GM21447 (cell line): ENCODE measurements around the gene MTHFD2.
"Not testable (repeated sequence)": the region's sequence is repeated elsewhere in the genome, so short reads cannot be mapped to it uniquely, and the experiment has no call there.

Experiments
- ATAC-seq: cut with Tn5 transposase; IDR thresholded peaks from one replicate; pipeline ENCODE4 v1.9.1; 2021; ENCODE audit not compliant: unreplicated experiment

Gene MTHFD2

DNA sequence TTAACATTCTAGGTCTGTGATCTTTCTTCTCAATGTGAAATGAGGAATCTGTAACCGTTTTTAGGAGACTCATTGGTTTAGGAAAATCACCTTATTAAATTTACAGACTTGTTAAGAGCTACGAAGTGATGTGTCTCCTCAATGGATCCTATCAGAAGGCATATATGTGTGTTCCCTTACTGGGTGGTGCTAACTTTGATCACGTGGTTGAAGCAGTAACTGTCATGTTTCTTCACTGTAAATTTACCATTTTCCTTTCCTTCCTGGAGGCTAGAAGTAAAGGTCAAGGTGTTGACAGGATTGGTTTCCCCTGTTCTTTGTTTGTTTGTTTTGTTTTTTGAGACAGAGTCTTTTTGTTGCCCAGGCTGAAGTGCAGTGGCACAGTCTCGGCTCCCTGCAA is 1.4 kb upstream of the MTHFD2 start:
- no peak for ATAC-seq

DNA sequence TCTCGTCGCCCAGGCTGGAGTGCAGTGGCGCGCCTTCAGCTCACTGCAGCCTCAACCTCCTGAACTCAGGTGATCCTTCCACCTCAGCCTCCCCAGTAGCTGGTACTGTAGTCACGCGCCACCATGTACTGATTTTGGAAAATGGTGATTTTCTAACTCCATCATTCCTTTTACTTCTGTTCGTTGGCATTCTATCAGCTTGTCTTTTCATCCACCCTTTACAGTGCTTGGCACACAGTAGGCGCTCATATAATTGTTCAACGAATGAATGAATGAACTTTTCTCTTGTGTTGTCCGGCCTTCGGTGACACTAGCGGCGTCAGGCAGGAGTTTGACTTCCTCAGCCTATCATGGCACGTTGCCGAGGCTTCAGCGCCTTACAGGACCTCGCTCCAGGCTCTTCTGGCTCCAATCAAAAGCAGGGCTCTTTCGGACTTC is 373 bp upstream of the MTHFD2 start:
- no peak for ATAC-seq

DNA sequence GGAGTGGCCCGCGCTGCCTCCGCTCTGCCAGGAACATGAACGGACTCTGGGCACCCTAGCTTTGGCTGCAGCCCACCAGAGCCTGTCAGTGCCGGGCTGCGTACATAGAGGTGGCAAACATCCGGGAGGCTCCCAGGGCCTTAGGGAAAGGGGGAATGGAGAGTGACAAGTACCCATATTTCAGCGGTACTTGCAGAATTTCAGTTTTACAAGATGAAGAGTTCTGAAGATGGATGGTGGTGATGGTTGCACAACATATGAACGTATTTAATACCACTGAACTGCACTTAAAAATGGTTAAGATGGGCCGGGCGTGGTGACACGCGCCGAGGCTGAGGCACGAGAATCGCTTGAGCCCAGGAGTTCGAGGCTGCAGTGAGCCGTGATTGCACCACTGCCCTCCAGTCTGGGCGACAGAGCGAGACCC is 873 bp downstream of the MTHFD2 start:
- no peak for ATAC-seq

DNA sequence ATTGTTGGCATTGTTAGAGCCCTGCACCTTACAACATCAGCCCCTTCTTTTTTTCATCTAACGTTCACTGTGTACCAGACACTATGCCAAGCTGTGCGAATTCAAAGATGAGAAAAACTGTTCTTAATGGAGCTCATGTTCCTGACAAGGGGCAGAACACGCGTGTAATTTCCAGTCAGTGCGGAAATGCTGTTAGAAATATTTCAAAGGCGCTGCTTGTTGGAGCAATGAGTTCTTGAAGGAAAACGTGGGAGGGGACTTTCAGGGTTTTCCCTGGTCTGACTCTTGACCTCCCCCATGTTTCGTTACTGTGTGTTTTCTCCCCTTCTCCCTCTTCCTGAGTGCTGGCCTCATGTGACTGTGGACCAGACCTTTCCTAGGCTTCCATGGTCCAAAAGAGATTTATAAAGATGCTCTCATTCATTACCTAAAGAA is 1.5 kb downstream of the MTHFD2 start:
- ATAC-seq: no peak

DNA sequence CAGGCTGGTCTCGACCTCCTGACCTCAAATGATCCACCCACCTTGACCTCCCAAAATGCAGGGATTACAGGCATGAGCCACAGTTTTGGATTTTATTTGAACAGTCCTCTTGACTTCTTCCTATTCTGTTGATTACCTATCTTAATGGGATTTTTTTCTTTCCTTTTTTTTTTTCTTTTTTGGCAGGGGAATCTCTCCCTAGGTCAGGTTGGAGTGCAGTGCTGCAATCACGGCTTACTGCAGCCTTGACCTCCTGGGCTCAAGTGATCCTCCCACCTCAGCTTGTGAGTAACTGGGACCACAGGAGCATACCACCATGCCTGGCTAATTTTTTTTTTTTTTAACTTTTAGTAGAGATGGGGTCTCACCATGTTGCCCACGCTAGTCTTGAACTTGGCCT is 2.8 kb downstream of the MTHFD2 start:
- ATAC-seq: no peak

DNA sequence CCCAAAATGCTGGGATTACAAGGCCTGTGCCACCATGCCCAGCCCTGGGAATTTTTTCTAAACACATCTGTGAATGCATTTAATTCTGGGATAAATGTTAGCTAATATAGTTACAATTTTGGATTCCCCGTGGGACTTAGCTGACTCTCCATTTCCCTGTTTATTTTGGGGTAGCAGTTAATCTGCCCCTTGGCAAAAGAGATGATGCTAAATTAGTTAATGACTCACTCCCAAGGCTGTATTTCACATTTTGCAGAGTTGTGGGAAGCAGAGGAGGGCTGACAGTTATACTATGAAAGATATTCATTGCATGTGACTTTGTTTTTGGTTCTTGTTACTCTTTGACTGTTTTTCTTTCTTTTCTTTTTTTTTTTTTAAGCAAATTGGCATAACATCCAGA is 3.2 kb downstream of the MTHFD2 start:
- ATAC-seq: no peak

DNA sequence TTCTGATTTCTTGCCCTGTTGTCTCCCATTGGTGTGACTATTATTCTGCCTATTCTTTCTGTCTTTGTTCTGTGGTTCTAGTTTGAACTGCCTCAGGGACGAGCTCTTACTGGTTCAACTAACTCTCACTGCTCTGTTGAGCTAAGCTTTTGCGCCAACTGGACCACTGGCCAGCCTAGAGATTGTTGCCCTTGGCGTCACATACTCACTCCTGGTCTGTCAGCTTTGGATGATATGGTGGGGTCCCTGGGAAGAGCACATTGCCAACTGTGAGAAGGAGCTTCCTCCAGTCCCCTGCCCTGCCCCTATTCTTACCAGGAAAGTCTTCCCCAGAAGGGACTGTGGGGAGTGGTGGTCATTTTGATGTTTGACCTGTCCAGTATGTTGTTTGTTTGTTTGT is 6.0 kb downstream of the MTHFD2 start:
- ATAC-seq: no peak

DNA sequence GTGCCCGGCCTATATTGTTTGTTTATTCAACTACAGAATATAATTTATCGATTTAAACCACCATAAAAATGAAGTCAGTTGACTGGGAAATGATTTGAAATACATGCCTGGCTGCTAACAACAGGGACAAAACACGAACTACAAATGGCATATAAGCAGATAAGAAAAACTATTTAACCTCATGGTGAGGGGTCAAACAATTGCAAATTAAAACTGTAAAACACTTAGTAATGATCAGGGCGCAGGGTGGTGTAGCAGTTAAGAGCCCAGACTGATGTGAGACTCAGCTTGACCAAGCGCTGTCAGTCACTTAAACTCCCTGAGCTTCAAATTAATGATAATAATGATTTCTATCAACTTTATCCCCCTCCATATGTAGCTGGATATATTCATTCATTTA is 6.7 kb downstream of the MTHFD2 start:
- no peak for ATAC-seq

DNA sequence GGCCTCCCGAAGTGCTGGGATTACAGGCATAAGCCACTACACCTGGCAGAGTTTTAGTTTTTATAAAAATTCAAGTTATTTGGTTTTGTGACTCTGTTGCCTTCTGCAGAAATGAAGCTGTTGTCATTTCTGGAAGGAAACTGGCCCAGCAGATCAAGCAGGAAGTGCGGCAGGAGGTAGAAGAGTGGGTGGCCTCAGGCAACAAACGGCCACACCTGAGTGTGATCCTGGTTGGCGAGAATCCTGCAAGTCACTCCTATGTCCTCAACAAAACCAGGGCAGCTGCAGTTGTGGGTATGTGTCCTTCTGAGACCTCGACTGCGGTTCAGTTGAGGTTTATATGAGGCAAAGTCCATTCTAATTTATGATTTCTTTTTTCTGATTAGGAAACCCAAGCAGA is 7.2 kb downstream of the MTHFD2 start:
- peak; percentile 56 for ATAC-seq

DNA sequence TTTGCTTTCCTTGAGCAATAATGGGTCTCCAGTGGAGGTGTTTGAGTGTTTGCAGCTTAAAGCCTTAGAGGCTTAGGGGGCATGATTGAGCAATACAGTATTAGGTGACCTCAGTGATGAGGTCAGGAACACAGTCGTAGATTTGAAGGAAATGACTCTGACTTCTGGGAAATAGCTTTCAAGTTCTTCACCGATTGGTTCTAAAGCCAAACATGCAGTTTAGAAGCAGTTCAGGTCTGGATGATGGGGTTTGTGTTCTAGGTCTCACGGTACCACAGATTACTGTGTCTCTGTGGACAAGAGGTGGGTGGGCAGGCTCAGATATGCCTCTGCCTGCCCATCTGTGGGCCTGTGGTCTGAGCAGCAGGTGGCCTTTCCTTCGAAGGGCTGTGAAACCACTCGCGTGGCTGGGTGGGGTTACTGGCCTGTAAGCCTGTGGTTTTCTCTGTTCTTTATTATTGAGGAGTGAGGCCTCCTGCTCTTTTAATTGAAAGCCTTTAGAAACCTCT is 7.8 kb downstream of the MTHFD2 start:
- ATAC-seq: peak; percentile 75

DNA sequence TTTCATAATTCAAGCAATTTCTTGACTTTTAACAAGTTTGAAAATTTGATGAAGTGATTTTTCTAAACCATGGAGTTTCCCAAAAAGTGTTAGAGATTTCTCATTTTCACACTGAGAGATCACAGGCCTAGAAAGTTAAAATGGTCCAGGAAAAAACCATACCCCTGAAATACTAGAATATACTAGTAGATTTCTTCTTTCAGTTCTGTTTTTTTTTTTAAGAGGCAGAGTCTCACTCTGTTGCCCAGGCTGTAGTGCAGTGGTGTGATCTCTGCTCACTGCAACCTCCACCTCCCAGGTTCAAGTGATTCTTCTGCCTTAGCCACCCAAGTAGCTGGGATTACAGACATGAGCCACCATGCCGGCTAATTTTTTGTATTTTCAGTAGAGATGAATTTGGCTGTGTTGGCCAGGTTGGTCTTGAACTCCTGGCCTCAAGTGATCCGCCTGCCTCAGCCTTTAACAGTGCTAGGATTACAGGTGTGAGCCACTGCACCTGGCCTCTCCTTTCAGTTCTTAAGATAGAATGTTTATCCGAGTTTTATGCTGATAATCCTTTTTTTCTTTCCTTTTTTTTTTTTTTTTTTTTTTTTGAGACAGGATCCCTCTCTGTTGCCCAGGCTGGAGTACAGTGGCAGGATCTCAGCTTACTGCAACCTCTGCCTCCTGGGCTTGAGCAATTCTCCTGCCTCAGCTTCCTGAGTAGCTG is 14.4 kb downstream of the MTHFD2 start:
- no peak for ATAC-seq

DNA sequence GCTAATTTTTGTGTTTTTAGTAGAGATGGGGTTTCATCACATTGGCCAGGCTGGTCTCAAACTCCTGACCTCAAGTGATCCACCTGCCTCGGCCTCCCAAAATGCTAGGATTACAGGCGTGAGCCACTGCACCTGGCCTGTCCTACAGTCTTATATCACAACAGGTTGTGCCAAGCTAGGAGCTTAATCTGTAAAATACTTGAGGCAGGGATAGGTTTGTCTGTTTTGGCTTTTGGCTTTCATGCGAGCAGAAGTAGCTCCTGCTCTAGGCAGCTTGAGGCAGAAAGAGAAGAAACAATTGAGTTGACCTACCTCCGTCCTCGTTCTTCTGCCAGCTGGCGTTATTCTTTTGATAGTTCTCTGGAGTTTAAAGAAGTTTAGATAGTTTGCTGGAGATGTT is 17.4 kb downstream of the MTHFD2 start:
- ATAC-seq: not testable (repeated sequence)

DNA sequence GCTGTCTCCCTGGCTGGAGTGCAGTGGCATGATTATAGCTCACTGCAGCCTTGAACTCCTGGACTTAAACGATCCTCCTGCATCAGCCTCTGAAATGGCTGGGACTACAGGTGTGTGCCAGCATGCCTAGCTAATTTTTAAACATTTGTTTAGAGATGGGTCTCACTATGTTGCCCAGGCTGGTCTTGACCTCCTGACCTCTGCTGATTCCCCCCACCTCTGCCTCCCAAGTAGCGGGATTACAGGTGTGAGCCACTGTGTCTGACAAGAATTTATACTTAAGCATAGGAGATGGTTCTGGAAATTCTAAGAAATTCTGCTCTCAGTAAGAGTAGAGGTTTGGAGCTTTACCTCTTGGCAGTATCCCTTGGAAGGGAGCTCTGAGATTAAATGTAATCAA is 18.2 kb downstream of the MTHFD2 start:
- no peak for ATAC-seq

DNA sequence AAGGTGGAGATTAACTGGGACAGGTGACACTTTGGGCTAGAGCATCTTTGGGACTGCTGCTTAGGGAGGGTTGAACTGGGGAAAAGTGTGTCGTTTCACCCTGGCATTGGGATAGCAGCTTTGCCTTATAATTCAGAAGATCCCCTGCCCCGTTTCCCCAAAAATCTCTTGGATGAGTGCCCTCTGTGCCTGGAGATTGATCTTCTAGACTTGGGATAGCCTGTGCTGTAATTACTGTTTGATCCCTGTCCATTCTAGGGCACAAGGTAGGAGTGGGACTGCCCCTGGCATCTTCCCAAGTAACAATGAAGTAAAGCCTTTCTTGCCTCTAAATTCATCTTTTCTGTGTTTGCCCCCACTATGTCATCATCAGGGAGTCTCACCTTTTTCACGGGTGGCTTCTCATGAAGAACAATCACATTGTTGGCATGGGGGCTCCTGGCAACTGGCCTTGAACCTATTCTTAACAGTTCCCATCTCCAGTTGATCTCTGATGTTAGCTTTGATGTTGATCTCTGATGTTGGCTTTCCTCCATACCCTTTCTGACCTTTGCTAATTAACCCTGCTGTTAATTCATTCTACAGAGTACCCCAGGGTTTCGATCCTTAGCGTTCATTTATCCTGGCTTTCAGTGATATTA is 21.6 kb downstream of the MTHFD2 start:
- no peak for ATAC-seq

DNA sequence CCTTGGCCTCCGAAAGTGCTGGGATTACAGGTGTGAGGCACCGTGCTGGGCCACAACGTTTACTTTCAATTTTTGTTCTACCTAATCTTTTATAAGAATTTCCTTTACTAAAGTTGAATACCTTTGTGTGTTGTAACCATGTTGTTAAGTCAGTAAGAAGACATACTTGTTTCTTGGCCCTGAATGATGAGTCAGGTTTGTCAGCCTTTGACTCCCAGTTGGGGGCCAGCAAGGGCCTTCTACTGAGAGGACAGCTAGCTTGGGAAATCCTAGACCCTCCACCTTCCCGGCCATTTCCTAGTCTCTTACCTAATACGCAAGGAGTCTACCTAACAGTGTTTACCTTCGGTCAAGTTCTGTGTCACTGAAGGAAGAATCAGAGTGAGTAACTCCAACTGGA is 22.7 kb downstream of the MTHFD2 start:
- ATAC-seq: no peak

DNA sequence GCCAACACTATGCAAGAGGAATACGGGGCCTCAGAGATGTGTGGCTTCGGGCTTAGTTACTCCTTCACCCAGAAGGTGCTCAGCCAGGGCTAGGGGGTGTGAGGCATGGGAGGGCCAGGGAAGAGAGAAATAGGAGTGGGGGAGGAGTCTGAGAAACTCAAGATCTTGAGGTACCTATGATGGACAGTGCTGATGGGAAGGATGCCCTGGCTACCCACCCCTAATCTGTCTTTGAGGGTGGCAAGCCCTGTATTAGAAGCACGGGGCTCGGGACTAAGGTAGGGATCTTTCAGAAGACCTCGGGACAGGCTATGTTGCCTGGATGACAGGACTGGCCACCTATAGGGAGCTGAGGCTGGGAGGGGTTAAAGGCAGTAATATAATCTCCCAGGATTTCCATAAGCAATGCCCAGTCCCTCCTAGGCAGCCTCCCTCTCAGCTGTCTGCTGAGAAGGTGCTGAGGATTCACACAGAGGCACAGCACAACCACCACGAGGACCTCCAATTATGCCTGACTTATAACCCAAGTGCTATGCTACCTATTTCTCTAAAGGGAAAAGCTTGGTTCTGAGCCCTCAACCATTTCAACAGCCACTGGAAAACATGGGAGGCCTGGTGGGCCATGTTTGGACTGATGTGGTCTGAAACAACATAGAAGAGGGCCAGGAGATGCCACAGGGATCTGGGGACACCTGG is 23.3 kb downstream of the MTHFD2 start:
- no peak for ATAC-seq

DNA sequence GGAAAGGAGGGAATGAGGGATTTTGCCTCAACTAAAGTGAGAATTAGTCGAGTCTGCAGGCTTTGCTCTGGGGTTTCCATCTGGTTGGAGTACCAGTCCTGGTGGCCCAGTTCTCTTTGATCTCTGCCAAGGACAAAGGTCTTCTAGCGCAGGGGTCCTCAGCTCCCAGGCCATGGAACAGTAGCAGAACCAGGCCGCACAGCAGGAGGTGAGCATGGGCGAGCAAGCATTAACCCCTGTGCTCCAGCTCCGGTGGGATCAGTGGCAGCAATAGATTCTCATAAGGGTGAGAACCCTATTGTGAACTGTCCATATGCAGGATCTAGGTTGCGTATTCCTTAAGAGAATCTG is 23.9 kb downstream of the MTHFD2 start:
- ATAC-seq: no peak

DNA sequence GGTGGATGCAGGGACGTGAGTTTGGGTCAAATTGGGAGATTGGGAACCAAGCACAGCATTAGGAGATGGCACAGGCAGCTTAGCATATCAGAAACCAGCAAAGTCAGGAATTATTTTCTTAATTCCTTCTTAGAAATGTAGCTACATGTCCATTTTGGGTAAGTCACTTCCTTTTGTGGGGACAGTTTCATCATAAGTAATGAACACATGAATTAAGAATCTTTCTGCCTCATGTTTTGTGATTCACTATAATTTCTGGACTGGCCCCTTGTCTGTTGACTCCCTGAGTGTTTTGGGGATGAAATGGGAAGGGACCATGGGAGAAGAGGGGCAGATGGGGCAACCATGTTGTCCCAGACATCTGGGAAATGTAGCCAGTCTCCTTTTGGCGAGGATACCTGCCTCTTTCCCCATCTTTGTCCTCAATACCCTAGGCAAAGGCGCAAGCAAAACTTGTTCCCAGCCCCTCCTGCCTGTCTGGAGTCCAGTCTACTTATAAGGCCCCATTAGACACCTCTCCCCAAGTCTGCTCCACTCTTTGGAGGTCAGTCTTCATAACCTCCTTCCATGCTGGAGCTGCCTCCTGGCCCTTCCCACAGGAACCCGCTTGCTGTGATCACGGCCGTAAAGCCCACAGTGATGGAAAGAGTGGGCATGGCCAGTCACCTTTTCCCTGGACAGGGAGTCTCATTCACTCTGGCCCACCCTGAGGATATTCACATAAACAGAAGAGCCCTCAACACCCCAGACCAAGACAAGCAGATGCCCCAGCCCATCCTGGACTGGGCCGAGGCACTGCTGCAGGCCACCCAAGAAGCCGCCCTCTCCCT is 25.7 kb downstream of the MTHFD2 start:
- ATAC-seq: no peak

DNA sequence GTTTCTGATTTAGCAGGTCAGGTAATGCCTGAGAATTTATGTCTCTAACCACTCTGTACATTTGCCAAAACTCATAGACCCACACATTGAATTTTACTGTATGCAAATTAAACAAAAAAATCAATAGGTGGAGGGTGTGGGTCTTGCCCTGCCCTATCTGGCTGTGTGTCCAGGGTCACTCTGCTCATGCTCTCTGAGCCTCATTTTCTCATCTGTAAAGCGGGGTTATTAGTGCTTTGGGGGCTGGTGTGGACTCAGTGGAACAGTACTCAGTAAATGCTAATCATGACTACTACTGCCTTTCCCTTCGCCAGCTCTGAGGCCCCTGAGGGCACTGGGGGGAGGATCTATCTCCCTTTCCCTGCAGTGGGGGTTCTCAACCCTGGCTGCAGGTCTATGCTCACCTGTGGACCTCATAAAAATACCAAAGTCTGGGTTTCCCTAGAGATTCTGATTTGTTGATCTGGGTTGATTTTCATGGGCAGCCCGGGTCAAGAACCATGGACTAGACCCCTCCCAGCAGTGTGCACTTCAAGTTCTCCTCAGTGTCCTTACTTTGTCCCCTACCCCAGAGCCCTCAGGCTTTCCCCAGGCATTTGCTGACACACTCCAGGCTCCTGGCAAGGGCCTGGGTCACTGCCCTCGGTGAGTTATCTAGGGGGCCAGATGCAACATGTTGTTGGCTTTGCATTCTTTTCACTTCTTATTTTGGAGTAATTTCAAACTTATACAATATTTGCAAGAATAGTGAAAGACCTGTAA is 27.5 kb downstream of the MTHFD2 start:
- no peak for ATAC-seq

DNA sequence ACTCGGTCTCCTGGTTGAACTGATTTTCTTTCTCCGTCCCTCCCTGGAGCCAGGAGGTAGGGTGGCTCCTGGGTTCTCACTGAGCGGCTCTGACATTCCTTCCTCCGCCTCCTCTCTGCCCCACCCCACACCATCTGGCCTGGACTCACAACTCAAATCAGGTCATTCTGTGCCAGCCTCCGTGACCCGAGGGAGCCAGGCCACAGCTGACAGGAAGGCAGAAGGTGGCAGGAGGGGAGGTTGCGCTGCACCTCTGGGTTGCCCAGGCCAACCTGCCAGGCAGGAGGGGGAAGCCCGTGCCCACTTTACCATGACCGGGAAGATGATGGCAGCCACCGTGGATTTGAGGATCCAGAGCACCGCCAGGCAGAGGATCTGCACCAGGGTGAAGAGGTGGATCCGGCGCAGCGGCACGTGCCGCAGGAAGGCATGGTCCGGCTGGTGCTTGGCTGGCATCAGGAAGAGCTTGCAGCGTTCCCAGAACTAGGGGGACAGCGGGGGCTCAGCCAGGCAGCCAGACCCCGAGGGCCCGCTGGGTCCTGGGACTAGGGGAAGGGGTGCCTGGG is 28.3 kb downstream of the MTHFD2 start:
- ATAC-seq: no peak
